M059J (cell line): ENCODE data around the gene RIF1. TPM values are rescaled to one million over a fixed set of nuclear protein-coding genes. Genes with fewer than 3 reads are reported as not detected.

Experiments used
- DNase-seq: peaks from one replicate; pipeline ENCODE4 v3.0.0-alpha.2; 2012; ENCODE audit warnings: low read depth
- total RNA-seq: library from RNA; depleted of rRNA; stranded (reverse); fragments of >200 nt; shearing (Covaris generic); gene quantifications from 2 replicates; pipeline ENCODE4 v1.2.3, GENCODE V29; 2014

The RIF1 gene
- total RNA-seq, 1 experiment from 2014 or later, result 23.9 TPM

- DNase-seq, result no peak
These were observed 13.3 kb downstream of the RIF1 start for GRCh38 chr2:151422917-151423439.

GRCh38 chr2:151423760-151424159 is 14.1 kb downstream of the RIF1 start:
- no peak for DNase-seq

GRCh38 chr2:151437630-151438029 is 27.9 kb downstream of the RIF1 start:
- DNase-seq, result peak; percentile 7

- no peak for DNase-seq
These were observed 28.8 kb downstream of the RIF1 start for GRCh38 chr2:151438506-151438905.

- DNase-seq, result no peak
These were observed 29.4 kb downstream of the RIF1 start for GRCh38 chr2:151439127-151439526.

GRCh38 chr2:151459358-151459757 is 49.7 kb downstream of the RIF1 start:
- no peak for DNase-seq

GRCh38 chr2:151465771-151466170 is 56.1 kb downstream of the RIF1 start:
- DNase-seq, result no peak

- no peak for DNase-seq
These were observed 60.9 kb downstream of the RIF1 start for GRCh38 chr2:151470556-151470955.

GRCh38 chr2:151472966-151473365 is 63.3 kb downstream of the RIF1 start:
- DNase-seq, result no peak

- no peak for DNase-seq
These were observed 65.4 kb downstream of the RIF1 start for GRCh38 chr2:151475071-151475470.

GRCh38 chr2:151476287-151476686 is 66.6 kb downstream of the RIF1 start:
- no peak for DNase-seq

GRCh38 chr2:151478011-151478410 is 68.3 kb downstream of the RIF1 start:
- DNase-seq, result peak; percentile 10

- DNase-seq, result no peak
These were observed 72.0 kb downstream of the RIF1 start for GRCh38 chr2:151481744-151482143.

GRCh38 chr2:151482171-151482725 is 72.5 kb downstream of the RIF1 start:
- DNase-seq, result no peak

GRCh38 chr2:151483546-151483945 is 73.8 kb downstream of the RIF1 start:
- no peak for DNase-seq

GRCh38 chr2:151484100-151484499 is 74.4 kb downstream of the RIF1 start:
- DNase-seq, result no peak

GRCh38 chr2:151486053-151486452 is 76.4 kb downstream of the RIF1 start:
- DNase-seq, result no peak

GRCh38 chr2:151490276-151490675 is 80.6 kb downstream of the RIF1 start:
- no peak for DNase-seq

- DNase-seq, result no peak
These were observed 81.8 kb downstream of the RIF1 start for GRCh38 chr2:151491496-151491895.

- no peak for DNase-seq
These were observed 88.5 kb downstream of the RIF1 start for GRCh38 chr2:151498178-151498577.

GRCh38 chr2:151506170-151506569 is 96.5 kb downstream of the RIF1 start:
- DNase-seq, result no peak

GRCh38 chr2:151508519-151508918 is 98.8 kb downstream of the RIF1 start:
- DNase-seq, result no peak

GRCh38 chr2:151518802-151519201 is 109.1 kb downstream of the RIF1 start:
- peak; percentile 32 for DNase-seq

- no peak for DNase-seq
These were observed 111.3 kb downstream of the RIF1 start for GRCh38 chr2:151520976-151521375.
